NCI-H1694 treated with DMSO at 0.1 percent for 48 hours (cell line): Measurements from ENCODE around the gene SNX25.
A peak's percentile ranks its signal among the peaks of the same experiment; 100 is the strongest.

Experiments used
- DNase-seq: peaks from one replicate; lab custom pipeline; 2025; lab: John Stamatoyannopoulos, UW

SNX25 gene

DNA sequence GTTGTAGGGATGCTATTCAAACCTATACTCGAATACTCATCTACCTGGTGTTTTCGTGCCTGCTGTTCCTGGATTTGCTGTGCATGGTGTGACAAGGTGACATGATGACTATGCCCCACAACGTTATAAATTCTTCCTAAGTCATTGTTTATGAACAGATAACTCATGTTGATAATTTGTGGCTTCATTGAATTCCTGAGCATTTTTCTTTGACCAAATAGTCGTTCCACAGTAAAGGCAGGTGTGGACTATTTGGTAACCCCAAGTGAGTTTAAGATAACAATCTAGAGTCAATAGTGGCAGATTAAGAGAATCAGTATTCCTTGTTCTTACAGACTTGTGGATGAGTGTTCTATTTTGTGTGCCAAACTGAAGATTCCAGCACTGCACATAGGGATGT is 59.9 kb downstream of the SNX25 start:
- DNase-seq: no peak

DNA sequence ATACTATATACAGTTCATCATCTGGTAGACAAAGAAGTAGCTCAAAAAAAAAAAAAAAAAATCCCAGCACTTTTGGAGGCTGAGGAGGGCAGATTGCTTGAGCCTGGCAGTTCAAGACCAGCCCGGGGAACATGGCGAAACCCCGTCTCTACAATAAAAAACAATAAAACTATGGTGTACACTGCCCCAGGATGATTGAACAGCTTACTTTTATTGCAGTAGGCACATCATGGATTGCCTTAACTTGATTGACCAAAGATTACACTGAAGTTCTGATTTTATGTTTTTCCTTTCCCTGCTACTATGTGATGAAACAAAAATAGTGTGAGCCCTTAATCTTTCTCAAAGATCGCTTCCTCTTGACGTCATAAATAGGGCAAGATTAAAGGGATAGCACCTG is 60.6 kb downstream of the SNX25 start:
- no peak for DNase-seq

DNA sequence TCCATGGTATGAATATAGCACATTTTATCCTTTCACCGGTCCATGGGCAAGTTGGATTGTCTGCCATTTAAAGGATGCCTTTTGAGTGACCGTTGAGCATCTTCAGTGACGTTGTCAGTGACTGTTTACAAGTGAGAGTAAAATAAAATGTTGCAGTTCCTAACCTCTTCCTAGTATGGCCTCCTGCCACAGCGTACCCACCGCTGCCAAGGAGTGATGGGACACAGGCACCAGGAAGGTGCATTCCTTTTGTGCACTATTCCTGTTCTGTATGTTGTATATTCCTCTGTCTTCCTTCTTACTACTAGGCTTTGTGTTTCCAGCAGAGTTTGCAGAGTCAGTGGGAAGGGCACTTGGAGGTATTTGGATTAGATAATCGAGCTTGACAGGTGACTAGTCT is 61.5 kb downstream of the SNX25 start:
- DNase-seq: no peak

DNA sequence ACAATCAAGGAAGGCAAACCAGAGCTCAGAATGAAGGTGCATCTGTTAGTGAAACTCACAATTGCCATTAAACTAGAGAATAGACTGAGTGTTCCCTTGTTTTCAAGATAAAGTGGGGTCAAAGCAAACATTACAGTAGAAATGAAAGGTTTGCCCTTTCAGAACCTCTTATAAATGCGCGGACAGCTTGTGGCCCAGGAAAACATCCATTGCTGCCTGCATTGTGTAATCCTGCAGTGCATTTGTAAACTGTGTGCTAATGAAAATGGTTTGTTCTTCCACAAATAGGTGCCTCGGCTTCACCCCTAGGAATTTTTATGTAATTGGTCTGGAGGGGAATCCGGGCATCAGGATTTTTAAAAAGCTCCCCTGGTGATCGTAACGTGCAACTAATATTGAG is 62.8 kb downstream of the SNX25 start:
- no peak for DNase-seq

DNA sequence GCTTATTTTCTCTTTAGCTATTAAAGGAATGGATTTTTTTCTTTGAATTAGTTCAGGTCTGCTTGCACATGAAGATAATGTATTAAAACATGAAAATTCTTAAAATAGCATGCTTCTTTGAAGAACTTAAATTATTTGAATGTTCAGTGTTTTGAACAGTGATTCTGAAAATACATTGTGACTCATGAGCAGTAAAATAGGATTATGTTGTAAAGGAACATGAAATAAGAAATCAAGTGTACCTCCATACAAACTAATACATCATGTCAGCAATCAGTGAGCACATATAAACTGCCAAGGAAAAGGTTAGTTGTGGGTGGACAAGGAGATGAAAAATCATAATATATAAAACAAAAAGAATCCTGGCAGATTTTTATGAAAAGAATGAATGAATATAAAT is 66.1 kb downstream of the SNX25 start:
- DNase-seq: no peak

DNA sequence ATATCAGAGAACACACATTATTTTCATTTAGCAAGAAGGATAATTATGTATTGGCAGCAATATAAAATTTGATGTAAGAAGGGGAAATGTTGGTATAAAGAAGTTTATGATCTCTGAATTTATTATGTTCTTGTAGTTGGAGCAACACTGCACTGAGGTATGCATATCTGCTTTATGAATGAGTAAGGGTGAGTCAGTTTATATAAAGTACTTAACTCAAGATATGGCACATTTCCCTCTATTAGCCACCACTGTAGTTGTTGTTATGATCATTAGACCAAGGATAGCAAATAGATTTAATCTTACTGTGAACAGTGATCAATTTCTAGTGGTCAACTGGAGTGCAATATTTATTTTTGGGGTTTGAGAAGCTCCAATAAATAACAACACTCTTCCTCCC is 66.6 kb downstream of the SNX25 start:
- no peak for DNase-seq

DNA sequence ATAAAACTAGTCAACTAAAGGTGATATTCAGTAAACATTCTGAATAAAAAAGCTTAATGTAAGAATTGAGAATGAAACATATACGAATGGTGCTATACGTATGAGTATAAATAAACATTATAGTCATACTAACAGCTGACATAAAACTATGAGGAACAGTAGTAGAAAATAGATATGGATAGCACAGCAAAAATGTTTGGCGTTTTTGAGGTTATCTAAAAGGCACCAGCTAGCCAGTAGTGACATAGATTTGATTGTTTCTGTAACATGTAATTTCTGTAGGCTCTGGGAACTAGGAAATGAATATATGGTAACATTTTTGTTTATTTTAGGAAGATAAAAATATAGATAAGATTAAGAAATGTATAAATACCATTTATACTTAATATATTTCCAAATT is 69.3 kb downstream of the SNX25 start:
- no peak for DNase-seq

DNA sequence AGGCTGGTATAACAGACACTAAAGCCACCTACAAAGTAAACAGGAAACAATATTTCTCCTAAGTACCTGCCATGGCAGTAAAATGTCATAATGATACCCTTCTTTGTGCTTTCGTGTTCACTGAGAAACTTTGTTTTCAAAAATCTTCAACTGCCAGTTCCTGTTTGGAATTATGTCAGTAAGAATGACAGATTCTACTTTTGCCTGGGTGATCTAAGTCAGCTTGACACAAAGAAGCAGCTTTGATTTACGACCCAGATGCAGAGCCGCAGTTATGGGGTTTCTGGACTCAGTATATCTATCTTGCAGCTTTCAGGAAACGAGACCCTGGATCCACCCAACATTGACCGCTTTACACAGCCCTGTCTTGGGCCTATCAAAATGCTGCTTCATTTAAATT is 71.2 kb downstream of the SNX25 start:
- no peak for DNase-seq

DNA sequence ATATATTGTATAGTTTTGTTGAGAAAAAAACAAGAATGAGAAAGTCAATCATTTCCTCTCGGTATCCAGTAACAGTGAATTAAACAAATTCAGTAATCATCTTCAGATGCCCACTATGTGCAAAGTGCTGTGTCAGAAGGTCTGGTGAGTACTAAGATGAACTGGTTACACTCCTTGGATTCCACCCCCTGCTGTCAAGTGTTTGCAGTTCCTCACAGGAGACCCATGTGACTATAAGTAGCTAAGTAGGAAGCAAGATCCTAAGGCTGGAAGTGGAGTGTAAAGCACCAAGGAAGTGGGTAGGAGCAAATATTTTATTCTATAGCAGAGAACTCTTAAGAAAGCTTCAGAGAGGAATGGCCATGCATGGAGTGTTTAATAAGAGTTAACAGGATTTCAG is 73.6 kb downstream of the SNX25 start:
- DNase-seq: no peak

DNA sequence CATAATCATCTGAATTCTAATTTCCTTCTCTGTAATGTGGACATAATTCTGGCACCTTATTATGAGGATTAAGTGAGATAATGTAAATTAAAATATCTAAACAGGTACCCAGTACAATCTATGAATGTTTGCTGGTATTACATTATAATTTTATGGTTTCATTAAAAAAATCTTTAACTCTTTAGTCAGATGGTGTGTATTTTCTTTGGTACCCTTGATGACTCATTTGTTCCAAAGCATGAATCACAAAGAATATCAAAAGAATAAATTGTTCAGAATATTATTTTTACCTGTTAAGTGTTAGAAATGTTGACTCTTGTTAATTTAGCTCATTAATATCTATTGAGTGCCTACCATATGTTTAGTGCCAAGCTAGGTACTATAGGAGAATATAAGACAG is 74.3 kb downstream of the SNX25 start:
- DNase-seq: no peak

DNA sequence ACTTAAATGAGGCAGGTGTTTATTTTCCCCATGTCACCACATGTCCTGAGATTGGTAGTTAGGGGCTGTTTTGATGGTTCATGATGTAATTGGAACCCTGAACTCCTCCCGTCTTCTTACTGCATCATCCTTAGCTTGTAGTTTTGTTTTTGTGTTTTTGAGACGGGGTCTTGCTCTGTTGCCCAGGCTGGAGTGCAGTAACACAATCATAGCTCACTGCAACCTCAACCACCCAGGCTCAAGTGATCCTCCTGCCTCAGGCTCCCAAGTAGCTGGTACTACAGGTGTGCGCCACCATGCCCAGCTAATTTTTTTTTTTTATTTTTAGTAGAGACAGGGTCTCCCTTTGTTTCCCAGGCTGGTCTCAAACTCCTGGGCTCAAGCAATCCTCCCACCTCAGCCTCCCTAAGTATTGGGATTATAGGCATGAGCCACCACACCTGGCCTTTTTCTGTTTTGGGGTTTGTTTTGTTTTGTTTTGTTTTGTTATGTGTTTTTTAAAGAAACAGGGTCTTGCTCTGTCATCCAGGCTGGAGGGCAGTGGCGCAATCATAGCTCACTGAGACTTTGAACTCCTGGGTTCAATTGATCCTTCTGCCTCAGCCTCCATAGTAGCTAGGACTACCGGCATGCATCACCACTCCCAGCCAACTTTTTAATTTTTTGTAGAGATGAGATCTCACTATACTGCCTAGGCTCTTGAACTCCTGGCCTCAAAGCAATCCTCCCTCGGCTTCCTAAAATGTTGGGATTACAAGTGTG is 76.4 kb downstream of the SNX25 start:
- no peak for DNase-seq

DNA sequence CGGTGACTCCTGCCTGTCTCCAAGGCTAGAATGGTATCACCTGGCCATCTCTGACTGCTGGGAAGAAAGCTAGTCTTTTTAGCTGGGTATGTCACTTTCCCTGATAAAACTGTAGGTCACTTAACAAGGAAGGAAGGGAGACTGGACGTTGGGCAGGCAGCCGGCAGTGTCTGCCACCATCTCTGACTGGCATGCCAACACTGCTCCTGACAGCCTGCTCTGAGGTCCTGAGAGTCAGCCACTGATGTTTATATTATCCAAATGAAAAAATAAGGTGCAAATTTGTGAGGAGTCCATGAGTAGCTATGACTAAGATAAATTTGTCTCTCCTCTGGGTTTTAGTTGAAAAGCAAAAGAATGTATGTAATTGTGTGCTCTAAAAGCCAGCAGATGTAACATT is 77.2 kb downstream of the SNX25 start:
- DNase-seq: no peak

DNA sequence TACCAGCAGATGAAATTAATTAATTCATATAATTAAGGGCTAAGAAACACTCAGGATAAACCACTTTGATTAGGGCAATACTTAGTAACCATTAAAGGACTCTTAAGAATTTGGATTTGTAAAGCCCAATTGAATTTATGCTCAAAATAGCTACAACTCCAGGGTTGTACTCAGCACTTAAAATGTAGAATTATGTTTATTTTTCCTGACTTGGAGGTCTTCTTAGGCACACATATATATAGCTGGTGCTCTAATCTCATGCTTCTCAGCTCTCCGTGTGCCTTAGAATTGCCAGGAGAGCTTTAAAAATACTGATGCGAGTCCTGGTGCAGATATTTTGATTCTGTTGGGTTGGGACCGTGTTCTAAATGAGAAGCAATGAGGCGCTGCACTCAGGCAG is 77.6 kb downstream of the SNX25 start:
- no peak for DNase-seq

DNA sequence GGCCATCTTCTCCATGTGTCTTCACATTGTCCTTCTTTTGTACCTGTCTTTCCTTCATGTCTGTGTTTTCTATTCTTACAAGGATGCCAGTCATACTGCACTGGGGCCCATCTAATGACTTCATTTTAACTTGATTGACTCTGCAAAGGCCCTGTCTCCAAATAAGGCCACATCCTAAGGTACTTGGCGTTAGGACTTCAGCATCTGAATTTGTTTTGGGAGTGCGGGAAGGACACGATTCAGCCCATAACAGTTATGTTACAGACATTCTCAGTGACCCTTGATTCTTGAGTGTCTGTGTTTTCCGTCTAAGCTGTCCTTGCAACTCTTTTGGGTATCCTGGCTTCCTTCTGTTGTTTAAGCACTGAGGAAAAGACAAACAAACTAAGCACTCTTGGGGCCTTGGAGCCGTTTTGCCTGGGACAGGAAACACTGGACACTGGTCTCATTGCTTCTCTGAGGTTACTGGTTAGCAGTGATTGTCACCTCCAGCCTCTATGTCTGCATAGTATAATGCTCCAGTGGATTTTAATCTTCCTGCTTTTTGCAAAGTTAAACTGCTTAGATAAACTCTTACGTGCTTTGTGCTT is 80.7 kb downstream of the SNX25 start:
- no peak for DNase-seq

DNA sequence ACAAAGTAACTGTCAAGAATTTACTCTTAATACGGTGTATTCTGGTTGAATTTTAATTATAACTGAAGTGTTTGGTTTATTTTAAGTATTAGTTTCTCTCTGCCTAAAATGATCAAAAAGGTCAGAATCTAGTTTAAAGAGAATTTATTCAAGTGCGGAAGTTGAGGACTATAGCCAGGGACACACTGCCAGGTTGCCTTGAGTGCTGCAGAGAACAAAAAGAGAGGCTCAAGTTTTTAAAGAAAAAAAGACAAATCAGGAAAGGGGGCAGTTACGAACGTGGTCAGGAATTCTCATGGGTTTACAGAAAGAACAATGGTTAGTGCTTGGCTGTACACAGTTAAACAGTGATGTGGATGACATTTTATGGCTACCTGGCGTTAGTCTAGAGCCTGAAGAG is 81.3 kb downstream of the SNX25 start:
- DNase-seq: no peak

DNA sequence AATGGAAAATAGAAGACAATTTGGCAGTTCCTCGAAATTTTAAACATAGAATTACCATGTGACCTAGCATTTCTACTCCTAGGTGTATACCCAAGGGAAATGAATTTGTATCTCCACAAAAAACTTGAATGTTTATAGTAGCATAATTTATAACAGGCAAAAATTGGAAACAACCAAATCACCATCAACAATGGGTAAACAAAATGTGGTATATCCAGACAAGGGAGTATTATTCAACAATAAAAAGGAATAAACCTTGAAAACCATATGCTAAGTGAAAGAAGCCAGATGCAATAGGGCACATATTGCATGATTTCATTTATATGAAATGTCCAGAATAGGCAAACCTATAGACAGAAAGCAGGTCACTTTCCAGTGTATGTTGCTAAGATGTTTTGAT is 83.8 kb downstream of the SNX25 start:
- no peak for DNase-seq

DNA sequence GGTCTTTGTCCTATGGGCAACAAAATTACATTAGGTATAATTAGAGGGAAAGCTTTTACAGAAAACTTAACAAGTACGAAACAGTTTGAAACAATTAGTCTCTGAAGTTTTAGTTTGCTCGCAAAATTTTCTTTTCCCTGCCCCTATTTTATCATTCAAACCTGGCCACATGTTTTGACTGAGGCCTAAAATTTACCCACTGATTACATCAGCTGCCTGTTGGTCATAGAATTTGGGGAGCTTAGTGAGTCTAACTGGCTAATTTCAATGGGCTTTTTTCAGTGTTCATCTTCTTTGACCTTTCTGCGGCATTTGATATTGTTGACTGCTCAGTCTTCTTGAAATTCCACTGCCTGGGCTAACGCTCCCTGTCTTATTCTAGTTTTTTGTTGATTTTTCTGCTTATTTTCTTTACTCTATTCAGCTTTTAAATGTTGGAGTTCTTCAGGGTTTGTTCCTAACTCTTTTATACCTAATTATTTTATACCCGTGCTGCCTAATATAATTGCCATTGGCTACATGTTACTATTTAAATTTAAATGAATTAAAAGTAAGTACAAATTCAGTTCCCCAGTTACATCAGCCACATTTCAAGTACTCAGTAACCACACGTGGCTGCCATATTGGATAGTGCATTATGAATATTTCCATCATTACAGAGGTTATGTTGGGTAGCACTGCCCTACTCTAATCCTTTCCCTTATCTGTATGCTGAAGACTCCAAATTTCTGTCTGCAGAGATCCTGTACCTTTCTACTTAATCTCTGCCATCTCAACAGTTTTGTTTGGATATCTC is 87.5 kb downstream of the SNX25 start:
- no peak for DNase-seq

DNA sequence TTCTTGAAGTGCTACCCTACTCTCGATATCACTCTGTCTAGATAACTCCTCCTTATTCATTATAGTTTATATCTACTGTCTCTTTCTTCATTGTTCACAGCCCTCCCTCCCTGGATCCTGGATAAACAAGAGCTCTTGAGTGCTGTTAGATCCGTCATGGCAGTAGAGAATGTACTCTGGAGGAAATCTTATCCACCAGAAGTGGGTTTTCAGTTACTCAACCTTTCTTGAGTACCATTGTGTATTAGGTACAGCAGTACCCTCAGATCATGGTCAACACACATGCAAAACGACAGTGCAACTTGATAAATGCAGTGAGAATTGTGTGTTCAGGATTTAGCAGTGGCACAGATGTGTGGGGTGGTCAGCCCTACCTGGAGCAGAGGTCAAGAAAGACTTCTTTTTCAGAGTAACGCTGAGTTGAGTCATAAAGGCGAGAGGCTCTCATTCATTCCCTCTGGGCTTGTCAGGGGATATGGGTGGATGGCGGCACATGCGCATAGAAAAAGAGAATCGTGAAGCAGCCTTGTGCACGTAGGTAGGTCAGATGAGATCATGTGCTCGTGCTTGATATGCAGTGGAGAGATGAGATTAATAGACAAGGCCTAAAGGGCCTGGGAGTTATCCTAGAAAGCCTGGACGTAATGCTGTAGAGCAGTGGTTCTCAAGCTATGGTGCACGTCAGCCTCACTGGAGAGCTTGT is 89.5 kb downstream of the SNX25 start:
- no peak for DNase-seq

DNA sequence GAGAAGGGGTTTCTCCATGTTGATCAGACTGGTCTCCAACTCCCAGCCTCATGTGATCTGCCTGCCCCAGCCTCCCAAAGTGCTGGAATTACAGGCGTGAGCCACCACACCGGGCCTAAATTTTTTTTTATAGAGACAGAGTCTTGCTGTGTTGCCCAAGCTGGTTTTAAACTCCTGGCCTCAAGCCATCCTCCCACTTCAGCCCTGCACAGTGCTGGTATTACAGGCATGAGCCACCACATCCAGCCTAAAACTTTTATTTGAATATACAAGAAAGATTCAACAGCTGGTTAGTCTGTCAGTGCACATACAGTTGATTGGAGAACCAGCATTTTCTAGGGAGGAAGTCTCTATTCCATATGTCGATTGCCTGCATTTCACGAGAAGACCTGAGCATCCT is 95.1 kb downstream of the SNX25 start:
- no peak for DNase-seq

DNA sequence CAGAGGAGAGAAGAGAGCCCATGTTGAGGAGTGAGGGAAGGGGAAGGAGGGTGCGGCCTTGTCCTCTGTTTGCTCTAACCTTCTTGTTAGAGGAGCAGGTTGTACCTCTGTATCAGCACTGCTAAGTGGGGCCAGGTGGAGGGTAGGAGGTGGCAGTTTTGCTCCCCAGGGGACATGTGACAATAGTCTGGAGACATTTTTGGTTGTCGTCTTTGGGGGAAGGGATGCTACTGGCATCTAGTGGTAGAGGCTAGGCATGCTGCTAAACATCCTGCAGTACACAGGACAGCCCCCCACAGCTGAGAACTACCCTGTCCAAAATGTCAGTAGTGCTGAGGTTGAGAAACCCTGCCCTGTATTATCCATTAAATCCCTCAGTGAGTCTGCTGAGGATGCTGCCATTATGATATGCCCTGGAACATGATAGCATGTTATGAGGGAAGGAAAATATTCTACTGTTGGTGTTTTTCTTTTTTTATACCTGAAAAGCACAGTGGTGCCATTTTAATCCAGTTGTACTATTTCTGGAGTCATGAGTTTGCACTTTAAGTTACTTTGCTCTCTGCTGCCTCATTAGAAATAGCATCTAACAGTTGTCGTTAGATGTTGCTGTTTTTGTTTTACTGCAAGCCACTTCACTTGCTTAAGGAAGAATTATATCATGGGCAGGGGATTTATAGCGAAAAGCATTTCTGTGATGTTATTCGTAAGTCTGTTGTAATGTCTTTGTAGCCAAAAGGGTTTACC is 95.7 kb downstream of the SNX25 start:
- DNase-seq: peak; percentile 11

DNA sequence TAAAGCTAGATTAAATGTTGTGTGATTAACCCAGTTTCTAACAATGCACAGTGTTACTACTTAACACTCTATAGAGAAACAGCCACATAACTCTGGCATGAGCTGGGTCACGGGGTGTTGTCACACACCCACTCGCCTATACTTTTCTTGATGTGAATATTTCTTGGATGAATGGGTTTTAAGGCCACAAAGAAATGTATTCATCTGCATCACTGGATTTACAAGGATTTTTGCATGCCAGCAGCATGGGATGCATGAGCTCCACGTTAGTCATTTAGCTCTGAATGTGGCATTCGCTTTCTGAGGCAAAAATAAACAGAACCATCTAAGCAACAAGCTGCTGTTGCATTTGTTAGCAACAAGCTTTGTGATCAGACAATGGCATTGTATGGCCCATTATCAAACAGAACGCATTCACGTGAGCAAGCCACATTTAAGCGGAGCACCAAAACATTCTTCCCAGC is 96.6 kb downstream of the SNX25 start:
- DNase-seq: no peak
